Activated naive CD8-positive, alpha-beta T cell treated with anti-CD3 and anti-CD28 coated beads, Interleukin-2, amount 50 U/mL, for 24 hours (primary cell): ENCODE measurements around the gene KYAT1.

Experiments
- ATAC-seq: fragments of 150-1000 bp; cut with Tn5 transposase; one replicate; pipeline ENCODE4 v1.10.0; 2021
- DNase-seq: peaks from one replicate; pipeline ENCODE4 v3.0.0; 2021
- H3K27ac Mint-ChIP-seq: one replicate; pipeline ENCODE4 v1.8.0; 2021; ENCODE audit warnings: mild to moderate bottlenecking, mixed read lengths
- H3K27me3 Mint-ChIP-seq: one replicate; pipeline ENCODE4 v1.8.0; 2021; ENCODE audit warnings: mixed read lengths
- H3K36me3 Mint-ChIP-seq: one replicate; pipeline ENCODE4 v1.8.0; 2021; ENCODE audit warnings: low read depth, mixed read lengths
- H3K4me1 Mint-ChIP-seq: one replicate; pipeline ENCODE4 v1.8.0; 2021; ENCODE audit warnings: mixed read lengths
- H3K4me3 Mint-ChIP-seq: one replicate; pipeline ENCODE4 v1.8.0; 2021; ENCODE audit warnings: mild to moderate bottlenecking, moderate library complexity, mixed read lengths
- H3K9me3 Mint-ChIP-seq: one replicate; pipeline ENCODE4 v1.8.0; 2021; ENCODE audit warnings: mixed read lengths

Gene KYAT1

GRCh38 chr9:128786681-128787601 lies 94.8 kb downstream of the KYAT1 start, which contains the start of gene TBC1D13:
TBC1D13 (plus strand) TSS chr9:128787253; CDS start chr9:128787354, 101 bp downstream.
- Mint-ChIP-seq H3K36me3 (peaks cover 2% of the 10 kb centered on the region), H3K27ac (peak within 1 kb of the TSS; percentile 84), H3K9me3 (no peaks in the 10 kb centered on the region), H3K4me1 (peaks cover 28% of the 10 kb centered on the region), H3K4me3 (peak within 1 kb of the TSS; percentile 86), H3K27me3 (no peaks in the 10 kb centered on the region)
- ATAC-seq (peak; percentile 98), DNase-seq (peak; percentile 90)

DNA sequence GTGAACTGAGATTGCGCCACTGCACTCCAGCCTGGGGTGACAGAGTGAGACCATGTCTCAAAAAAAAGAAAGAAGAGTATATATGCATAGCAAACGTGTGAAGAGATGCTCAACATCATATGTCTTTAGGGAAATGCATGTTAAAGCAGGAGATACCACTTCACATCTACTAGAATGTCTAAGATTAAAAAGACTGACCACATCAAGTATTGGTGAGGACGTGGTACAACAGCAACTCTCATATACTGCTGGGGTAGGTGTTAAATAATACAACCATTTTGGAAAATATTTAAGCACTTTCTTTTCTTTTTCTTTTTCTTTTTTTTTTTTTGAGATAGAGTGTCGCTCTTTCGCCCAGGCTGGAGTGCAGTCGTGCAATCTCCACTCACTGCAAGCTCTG lies 96.3 kb downstream of the KYAT1 start:
- no peaks in the 10 kb centered on the region for H3K36me3 Mint-ChIP-seq
- ATAC-seq (no peak), DNase-seq (no peak)
- no peaks in the 10 kb centered on the region for H3K9me3 Mint-ChIP-seq
- no peaks in the 10 kb centered on the region for H3K27me3 Mint-ChIP-seq
- peaks cover 32% of the 10 kb centered on the region for H3K4me1 Mint-ChIP-seq
- no peak overlapping the region for H3K4me3 Mint-ChIP-seq
- H3K27ac Mint-ChIP-seq = no peak overlapping the region
